Liver (tissue), 9 donors: ENCODE measurements around the gene DDR2. TPM values are rescaled to one million over a fixed set of nuclear protein-coding genes. Genes with fewer than 3 reads are reported as not detected.

ENCODE experiments used
- DNase-seq: peaks from one replicate; pipeline ENCODE4 v3.0.0-alpha.2; 2017; ENCODE audit warnings: low spot score
- H3K27ac ChIP-seq, 2 donors: one replicate each; pipeline ENCODE4 v1.7.0; 2013; ENCODE audit warnings: inconsistent platforms in 2 of 2, low read length in 2 of 2, control low read depth in 1 of 2, low read depth in 1 of 2, mild to moderate bottlenecking in 1 of 2
- H3K27me3 ChIP-seq, 4 donors: one replicate each; pipeline versions ENCODE4 v1.6.1 to v1.7.0; 2013; ENCODE audit warnings: low read length in 3 of 4, inconsistent platforms in 1 of 4, mild to moderate bottlenecking in 1 of 4, moderate library complexity in 1 of 4; ENCODE audit not compliant: control insufficient read depth in 4 of 4, insufficient read depth in 4 of 4
- H3K36me3 ChIP-seq, 4 donors: one replicate each; pipeline versions ENCODE4 v1.6.1 to v1.7.0; 2013; ENCODE audit warnings: low read length in 3 of 4, mild to moderate bottlenecking in 3 of 4, low read depth in 1 of 4, moderate library complexity in 1 of 4; ENCODE audit not compliant: control insufficient read depth in 4 of 4, insufficient read depth in 3 of 4
- H3K4me1 ChIP-seq, 4 donors: one replicate each; pipeline versions ENCODE4 v1.6.1 to v1.7.0; 2013; ENCODE audit warnings: low read length in 3 of 4, mild to moderate bottlenecking in 3 of 4, moderate library complexity in 1 of 4; ENCODE audit not compliant: control insufficient read depth in 4 of 4, insufficient read depth in 4 of 4
- H3K4me3 ChIP-seq, 3 donors: one replicate each; pipeline versions ENCODE4 v1.6.1 to v1.7.0; 2013; ENCODE audit warnings: low read length in 3 of 3, control low read depth in 1 of 3, low read depth in 1 of 3, mild to moderate bottlenecking in 1 of 3
- H3K9ac ChIP-seq, 2 donors: one replicate each; pipeline ENCODE4 v1.7.0; 2013; ENCODE audit warnings: low read length in 2 of 2, mild to moderate bottlenecking in 2 of 2, moderate library complexity in 2 of 2, control low read depth in 1 of 2, low read depth in 1 of 2
- H3K9me3 ChIP-seq, 4 donors: one replicate each; pipeline versions ENCODE4 v1.6.1 to v1.7.0; 2013; ENCODE audit warnings: low read length in 3 of 4; ENCODE audit not compliant: control insufficient read depth in 4 of 4
- EGR1 ChIP-seq, 2 donors: IDR thresholded peaks; 2 replicates each; pipeline ENCODE4 v1.6.1; 2016 to 2018; ENCODE audit warnings: antibody characterized with exemption in 2 of 2, low read depth in 2 of 2
- FOXA1 ChIP-seq: IDR thresholded peaks from 2 replicates; pipeline ENCODE4 v1.6.1; 2016; ENCODE audit warnings: antibody characterized with exemption
- FOXA2 ChIP-seq: IDR thresholded peaks from 2 replicates; pipeline ENCODE4 v1.6.1; 2016; ENCODE audit warnings: antibody characterized with exemption
- GABPA ChIP-seq, 2 donors: IDR thresholded peaks in 1 of 2; conservative IDR thresholded peaks in 1 of 2; 2 replicates each; pipeline ENCODE4 v1.6.1; 2016; ENCODE audit warnings: antibody characterized with exemption in 2 of 2, mild to moderate bottlenecking in 1 of 2, moderate library complexity in 1 of 2
- HNF4A ChIP-seq, 2 donors: conservative IDR thresholded peaks; 2 replicates each; pipeline ENCODE4 v1.6.1; 2016; ENCODE audit warnings: antibody characterized with exemption in 2 of 2, mild to moderate bottlenecking in 2 of 2
- HNF4G ChIP-seq: IDR thresholded peaks from 2 replicates; pipeline ENCODE4 v1.6.1; 2016; ENCODE audit warnings: antibody characterized with exemption
- JUND ChIP-seq, 2 donors: IDR thresholded peaks; 2 replicates each; pipeline ENCODE4 v1.6.1; 2016; ENCODE audit warnings: antibody characterized with exemption in 2 of 2
- NR2F2 ChIP-seq: IDR thresholded peaks from 2 replicates; pipeline ENCODE4 v1.6.1; 2016; ENCODE audit warnings: antibody characterized with exemption
- RAD21 ChIP-seq, 2 donors: IDR thresholded peaks; 2 replicates each; pipeline ENCODE4 v1.6.1; 2016; ENCODE audit warnings: antibody characterized with exemption in 2 of 2, mild to moderate bottlenecking in 2 of 2
- RXRA ChIP-seq, 2 donors: IDR thresholded peaks; 2 replicates each; pipeline ENCODE4 v1.6.1; 2017 to 2018; ENCODE audit warnings: antibody characterized with exemption in 2 of 2, mild to moderate bottlenecking in 1 of 2
- SP1 ChIP-seq: IDR thresholded peaks from 2 replicates; pipeline ENCODE4 v1.6.1; 2018; ENCODE audit warnings: antibody characterized with exemption, mild to moderate bottlenecking
- TAF1 ChIP-seq: conservative IDR thresholded peaks from 2 replicates; pipeline ENCODE4 v1.6.1; 2016; ENCODE audit warnings: antibody characterized with exemption, mild to moderate bottlenecking
- YY1 ChIP-seq: IDR thresholded peaks from 2 replicates; pipeline ENCODE4 v1.6.1; 2016; ENCODE audit warnings: antibody characterized with exemption, mild to moderate bottlenecking
- WGBS: extraction: QIAGEN DNeasy Blood & Tissue Kit; methylation state at CpG from one replicate; pipeline ENCODE4 v1.1.7; 2013; 5-methylcytosine and 5-hydroxymethylcytosine counted together
- polyA plus RNA-seq, 2 donors: library from polyadenylated mRNA; stranded (reverse) in 1 of 2; unstranded in 1 of 2; fragments of 200-250 nt in 1 of 2; fragments of >200 nt in 1 of 2; fragmentation: Nextera tagmentation in 1 of 2; extraction: Ambion mirVana in 1 of 2; gene quantifications; one replicate each; pipeline versions ENCODE4 v1.2.1 to v1.2.3, GENCODE V29; 2013 to 2015
- total RNA-seq, 2 donors: library from RNA; depleted of rRNA; stranded (reverse); fragments of >200 nt; gene quantifications; one replicate each; pipeline ENCODE4 v1.2.3, GENCODE V29; 2014
- TF ChIP-seq, protein P1 (sequence below): IDR thresholded peaks from 2 replicates; pipeline ENCODE4 v1.6.1; 2016; ENCODE audit warnings: antibody characterized with exemption
- TF ChIP-seq, protein P2 (sequence below): fragments of 150-350 bp; IDR thresholded peaks from 2 replicates; pipeline ENCODE4 v1.5.1; 2017; ENCODE audit warnings: improper control_type of control experiment, low read depth, low read length; ENCODE audit not compliant: missing input control
- TF ChIP-seq, protein P3 (sequence below): IDR thresholded peaks from 2 replicates; pipeline ENCODE4 v1.6.1; 2016; ENCODE audit warnings: antibody characterized with exemption
- TF ChIP-seq, protein P4 (sequence below): IDR thresholded peaks from 2 replicates; pipeline ENCODE4 v1.6.1; 2016; ENCODE audit warnings: antibody characterized with exemption
- TF ChIP-seq, protein P5 (sequence below): IDR thresholded peaks from 2 replicates; pipeline ENCODE4 v1.6.1; 2016; ENCODE audit warnings: antibody characterized with exemption, mild to moderate bottlenecking
- donor health status: healthy.
- donor health status: healthy.
- donor health status: healthy.
- donor health status: healthy.
- donor health status: healthy.

DDR2 gene
- total and polyA plus RNA-seq, 4 donors: 1.2 to 6.4 (median 2.1) TPM

DNA sequence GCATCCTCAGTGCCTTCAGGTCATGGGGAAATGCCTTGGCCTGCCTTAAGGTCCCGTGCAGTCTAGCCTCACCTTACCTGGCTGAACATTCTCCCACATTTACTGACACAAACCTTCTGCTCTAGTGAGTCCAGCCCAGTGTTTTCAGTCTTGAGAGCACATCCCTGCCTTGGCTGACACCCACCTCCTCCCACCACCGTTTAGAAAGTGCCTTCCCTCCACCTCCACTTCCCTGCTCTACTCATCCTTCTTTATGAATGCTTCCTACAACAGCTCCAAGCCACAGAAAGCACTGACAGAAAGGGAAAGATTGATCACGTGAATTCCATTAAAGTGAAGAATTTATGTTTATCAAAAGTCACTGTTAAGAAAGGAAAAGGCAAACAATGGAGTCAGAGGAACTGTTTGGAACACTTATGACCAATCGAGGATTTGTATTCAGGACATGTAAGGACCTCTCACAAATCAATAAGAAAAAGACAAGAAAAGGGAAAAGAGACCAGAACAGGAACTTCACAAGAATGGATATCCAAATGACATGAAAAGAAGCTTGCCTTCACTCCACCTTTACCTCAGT lies 59.8 kb downstream of the DDR2 start:
- H3K4me3 ChIP-seq: no peak overlapping the region
- TF ChIP-seq, protein P1, sequence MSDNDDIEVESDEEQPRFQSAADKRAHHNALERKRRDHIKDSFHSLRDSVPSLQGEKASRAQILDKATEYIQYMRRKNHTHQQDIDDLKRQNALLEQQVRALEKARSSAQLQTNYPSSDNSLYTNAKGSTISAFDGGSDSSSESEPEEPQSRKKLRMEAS: no peak
- TF ChIP-seq, protein P2, sequence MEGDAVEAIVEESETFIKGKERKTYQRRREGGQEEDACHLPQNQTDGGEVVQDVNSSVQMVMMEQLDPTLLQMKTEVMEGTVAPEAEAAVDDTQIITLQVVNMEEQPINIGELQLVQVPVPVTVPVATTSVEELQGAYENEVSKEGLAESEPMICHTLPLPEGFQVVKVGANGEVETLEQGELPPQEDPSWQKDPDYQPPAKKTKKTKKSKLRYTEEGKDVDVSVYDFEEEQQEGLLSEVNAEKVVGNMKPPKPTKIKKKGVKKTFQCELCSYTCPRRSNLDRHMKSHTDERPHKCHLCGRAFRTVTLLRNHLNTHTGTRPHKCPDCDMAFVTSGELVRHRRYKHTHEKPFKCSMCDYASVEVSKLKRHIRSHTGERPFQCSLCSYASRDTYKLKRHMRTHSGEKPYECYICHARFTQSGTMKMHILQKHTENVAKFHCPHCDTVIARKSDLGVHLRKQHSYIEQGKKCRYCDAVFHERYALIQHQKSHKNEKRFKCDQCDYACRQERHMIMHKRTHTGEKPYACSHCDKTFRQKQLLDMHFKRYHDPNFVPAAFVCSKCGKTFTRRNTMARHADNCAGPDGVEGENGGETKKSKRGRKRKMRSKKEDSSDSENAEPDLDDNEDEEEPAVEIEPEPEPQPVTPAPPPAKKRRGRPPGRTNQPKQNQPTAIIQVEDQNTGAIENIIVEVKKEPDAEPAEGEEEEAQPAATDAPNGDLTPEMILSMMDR: no peak
- TF ChIP-seq HNF4A (conservative IDR thresholded peaks at IDR 0.05): no peak
- no peak for TF ChIP-seq RXRA (IDR thresholded peaks at IDR 0.05)
- no peak for TF ChIP-seq TAF1
- TF ChIP-seq, protein P3, sequence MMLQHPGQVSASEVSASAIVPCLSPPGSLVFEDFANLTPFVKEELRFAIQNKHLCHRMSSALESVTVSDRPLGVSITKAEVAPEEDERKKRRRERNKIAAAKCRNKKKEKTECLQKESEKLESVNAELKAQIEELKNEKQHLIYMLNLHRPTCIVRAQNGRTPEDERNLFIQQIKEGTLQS: no peak
- TF ChIP-seq FOXA1: no peak
- TF ChIP-seq SP1: no peak
- TF ChIP-seq RAD21 (IDR thresholded peaks at IDR 0.05): no peak
- no peak for TF ChIP-seq EGR1 (IDR thresholded peaks at IDR 0.05; ENCODE audit: low read depth in 2 of 2)
- TF ChIP-seq, protein P4, sequence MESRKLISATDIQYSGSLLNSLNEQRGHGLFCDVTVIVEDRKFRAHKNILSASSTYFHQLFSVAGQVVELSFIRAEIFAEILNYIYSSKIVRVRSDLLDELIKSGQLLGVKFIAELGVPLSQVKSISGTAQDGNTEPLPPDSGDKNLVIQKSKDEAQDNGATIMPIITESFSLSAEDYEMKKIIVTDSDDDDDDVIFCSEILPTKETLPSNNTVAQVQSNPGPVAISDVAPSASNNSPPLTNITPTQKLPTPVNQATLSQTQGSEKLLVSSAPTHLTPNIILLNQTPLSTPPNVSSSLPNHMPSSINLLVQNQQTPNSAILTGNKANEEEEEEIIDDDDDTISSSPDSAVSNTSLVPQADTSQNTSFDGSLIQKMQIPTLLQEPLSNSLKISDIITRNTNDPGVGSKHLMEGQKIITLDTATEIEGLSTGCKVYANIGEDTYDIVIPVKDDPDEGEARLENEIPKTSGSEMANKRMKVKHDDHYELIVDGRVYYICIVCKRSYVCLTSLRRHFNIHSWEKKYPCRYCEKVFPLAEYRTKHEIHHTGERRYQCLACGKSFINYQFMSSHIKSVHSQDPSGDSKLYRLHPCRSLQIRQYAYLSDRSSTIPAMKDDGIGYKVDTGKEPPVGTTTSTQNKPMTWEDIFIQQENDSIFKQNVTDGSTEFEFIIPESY: no peak
- TF ChIP-seq, protein P5, sequence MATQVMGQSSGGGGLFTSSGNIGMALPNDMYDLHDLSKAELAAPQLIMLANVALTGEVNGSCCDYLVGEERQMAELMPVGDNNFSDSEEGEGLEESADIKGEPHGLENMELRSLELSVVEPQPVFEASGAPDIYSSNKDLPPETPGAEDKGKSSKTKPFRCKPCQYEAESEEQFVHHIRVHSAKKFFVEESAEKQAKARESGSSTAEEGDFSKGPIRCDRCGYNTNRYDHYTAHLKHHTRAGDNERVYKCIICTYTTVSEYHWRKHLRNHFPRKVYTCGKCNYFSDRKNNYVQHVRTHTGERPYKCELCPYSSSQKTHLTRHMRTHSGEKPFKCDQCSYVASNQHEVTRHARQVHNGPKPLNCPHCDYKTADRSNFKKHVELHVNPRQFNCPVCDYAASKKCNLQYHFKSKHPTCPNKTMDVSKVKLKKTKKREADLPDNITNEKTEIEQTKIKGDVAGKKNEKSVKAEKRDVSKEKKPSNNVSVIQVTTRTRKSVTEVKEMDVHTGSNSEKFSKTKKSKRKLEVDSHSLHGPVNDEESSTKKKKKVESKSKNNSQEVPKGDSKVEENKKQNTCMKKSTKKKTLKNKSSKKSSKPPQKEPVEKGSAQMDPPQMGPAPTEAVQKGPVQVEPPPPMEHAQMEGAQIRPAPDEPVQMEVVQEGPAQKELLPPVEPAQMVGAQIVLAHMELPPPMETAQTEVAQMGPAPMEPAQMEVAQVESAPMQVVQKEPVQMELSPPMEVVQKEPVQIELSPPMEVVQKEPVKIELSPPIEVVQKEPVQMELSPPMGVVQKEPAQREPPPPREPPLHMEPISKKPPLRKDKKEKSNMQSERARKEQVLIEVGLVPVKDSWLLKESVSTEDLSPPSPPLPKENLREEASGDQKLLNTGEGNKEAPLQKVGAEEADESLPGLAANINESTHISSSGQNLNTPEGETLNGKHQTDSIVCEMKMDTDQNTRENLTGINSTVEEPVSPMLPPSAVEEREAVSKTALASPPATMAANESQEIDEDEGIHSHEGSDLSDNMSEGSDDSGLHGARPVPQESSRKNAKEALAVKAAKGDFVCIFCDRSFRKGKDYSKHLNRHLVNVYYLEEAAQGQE: no peak
- no peak for TF ChIP-seq NR2F2
- TF ChIP-seq JUND (IDR thresholded peaks at IDR 0.05): no peak
- TF ChIP-seq YY1: no peak
- no peak for TF ChIP-seq HNF4G
- TF ChIP-seq GABPA (IDR thresholded peaks at IDR 0.05 in 1 of 2, conservative IDR thresholded peaks at IDR 0.05 in 1 of 2): no peak
- no peak for TF ChIP-seq FOXA2
- peaks cover 2 to 17% (median 15%) of the 10 kb centered on the region in 4 donors for H3K4me1 ChIP-seq
- no peaks in the 10 kb centered on the region for H3K36me3 ChIP-seq
- no peak overlapping the region for H3K27ac ChIP-seq
- H3K27me3 ChIP-seq: no peaks in the 10 kb centered on the region
- no peaks in the 10 kb centered on the region for H3K9me3 ChIP-seq
- no peak for DNase-seq
- 74% methylated on average over 4 of the region's 4 CpGs for WGBS
- H3K9ac ChIP-seq: no peak overlapping the region
